PC-3 (cell line): ENCODE data around the gene WNT7B. TPM values are rescaled to one million over a fixed set of nuclear protein-coding genes. Genes with fewer than 3 reads are reported as not detected.

Experiments used
- ATAC-seq: fragments of 200-7000 bp; cut with Tn5 transposase; 2 replicates; pipeline ENCODE4 v1.9.1; 2020; ENCODE audit warnings: mild to moderate bottlenecking, moderate library complexity
- BruUV-seq: library from RNA; stranded (reverse); fragments of 400-500 nt; replicated peaks from 2 replicates; lab custom pipeline; 2021; lab: Mats Ljungman, UMichigan
- CTCF ChIA-PET: fragments of 300-600 bp; sonication (Branson Sonifier 250); formaldehyde crosslinking; loops from one replicate; lab custom pipeline; 2022; ENCODE audit warnings: antibody characterized with exemption; lab: Charles Lee
- POLR2A ChIA-PET: fragments of 300-600 bp; sonication (Branson Sonifier 250); formaldehyde crosslinking; loops from one replicate; lab custom pipeline; 2022; ENCODE audit warnings: antibody characterized with exemption; ENCODE audit not compliant: unreplicated experiment; lab: Charles Lee
- DNase-seq: peaks from one replicate; pipeline ENCODE4 v3.0.0-alpha.2; 2015
- H2AFZ ChIP-seq: fragments of 300-600 bp; sonication (generic); 2 replicates; pipeline ENCODE4 v1.6.0; 2016; ENCODE audit warnings: antibody characterized with exemption, low read length
- H3F3A ChIP-seq: fragments of 300-600 bp; sonication (generic); one replicate; pipeline ENCODE4 v1.6.0; 2017; ENCODE audit warnings: antibody characterized with exemption, low read length, control low read depth, mild to moderate bottlenecking; ENCODE audit not compliant: unreplicated experiment
- H3K27ac ChIP-seq: fragments of 300-600 bp; sonication (generic); 2 replicates; pipeline ENCODE4 v1.5.1; 2016; ENCODE audit warnings: mild to moderate bottlenecking, low read length
- H3K27me3 ChIP-seq: fragments of 300-600 bp; sonication (generic); 2 replicates; pipeline ENCODE4 v1.6.1; 2016; ENCODE audit warnings: low read length, mixed read lengths
- H3K36me3 ChIP-seq: fragments of 300-600 bp; sonication (generic); 2 replicates; pipeline ENCODE4 v1.6.1; 2016; ENCODE audit warnings: low read depth, mixed run types, low read length, mixed read lengths
- H3K4me1 ChIP-seq: fragments of 300-600 bp; sonication (generic); 2 replicates; pipeline ENCODE4 v1.5.1; 2016; ENCODE audit warnings: low read length; ENCODE audit not compliant: insufficient read depth
- H3K4me2 ChIP-seq: fragments of 300-600 bp; sonication (generic); 2 replicates; pipeline ENCODE4 v1.6.0; 2016; ENCODE audit warnings: low read length
- H3K4me3 ChIP-seq: fragments of 300-600 bp; sonication (generic); 2 replicates; pipeline ENCODE4 v1.5.1; 2016; ENCODE audit warnings: mild to moderate bottlenecking, low read length, mixed read lengths
- H3K79me2 ChIP-seq: fragments of 300-600 bp; sonication (generic); 2 replicates; pipeline ENCODE4 v1.6.1; 2017; ENCODE audit warnings: low read length, mixed read lengths
- H3K9ac ChIP-seq: fragments of 300-600 bp; sonication (generic); 2 replicates; pipeline ENCODE4 v1.6.0; 2016; ENCODE audit warnings: mild to moderate bottlenecking, low read length
- H3K9me2 ChIP-seq: fragments of 300-600 bp; sonication (generic); replicated peaks from 2 replicates; pipeline ENCODE4 v1.6.1; 2016; ENCODE audit warnings: mixed run types, low read length, mixed read lengths
- H3K9me3 ChIP-seq: fragments of 300-600 bp; sonication (generic); 2 replicates; pipeline ENCODE4 v1.6.1; 2016; ENCODE audit warnings: low read length, mixed read lengths
- H4K20me1 ChIP-seq: fragments of 300-600 bp; sonication (generic); 2 replicates; pipeline ENCODE4 v1.6.1; 2016; ENCODE audit warnings: low read length, mixed read lengths
- CTCF ChIP-seq: fragments of 300-600 bp; sonication (generic); conservative IDR thresholded peaks from 2 replicates; pipeline ENCODE4 v1.5.1; 2017; ENCODE audit warnings: antibody characterized with exemption, low read depth, mild to moderate bottlenecking, low read length
- EZH2 ChIP-seq: fragments of 300-600 bp; sonication (generic); IDR thresholded peaks from one replicate; pipeline ENCODE4 v1.6.1; 2017; ENCODE audit warnings: antibody characterized with exemption, mild to moderate bottlenecking, low read length; ENCODE audit not compliant: unreplicated experiment
- EZH2phosphoT487 ChIP-seq: fragments of 300-600 bp; sonication (generic); IDR thresholded peaks from 2 replicates; pipeline ENCODE4 v1.6.1; 2018; ENCODE audit warnings: mild to moderate bottlenecking, antibody characterized with exemption, low read length, borderline replicate concordance
- intact Hi-C: fragments of 100-400 bp; cut with micrococcal nuclease; formaldehyde crosslinking; loops from 2 replicates; pipeline ENCODE4 v1.9.0; 2023
- total RNA-seq: library from RNA; depleted of rRNA; stranded (reverse); fragments of >200 nt; gene quantifications from 2 replicates; pipeline ENCODE4 v1.2.3, GENCODE V29; 2014

Gene WNT7B
- total RNA-seq, 1 experiment from 2014 or later: 42.0 TPM

GRCh38 chr22:45964372-45964771, 12.6 kb downstream of the WNT7B start:
- H3K9me3 ChIP-seq: no peaks in the 10 kb centered on the region
- no peak for DNase-seq

GRCh38 chr22:45963821-45964220, 13.1 kb downstream of the WNT7B start:
- no TSS peak for BruUV-seq
- no peak overlapping the region for H3K27ac ChIP-seq
- H3K27me3 ChIP-seq: no peaks in the 10 kb centered on the region
- CTCF ChIA-PET: no interaction called here
- H3K4me2 ChIP-seq: no peak overlapping the region
- intact Hi-C loops: no loop called here
- peaks cover 79% of the 10 kb centered on the region for H3K79me2 ChIP-seq
- no peak overlapping the region for H3K9ac ChIP-seq
- no peak for ATAC-seq
- peaks cover 42% of the 10 kb centered on the region for H4K20me1 ChIP-seq
- no peak for DNase-seq
- POLR2A ChIA-PET: no interaction called here
- TF ChIP-seq CTCF (no peak), EZH2 (no peak), EZH2phosphoT487 (no peak)
- H3K9me3 ChIP-seq: no peaks in the 10 kb centered on the region
- no peaks in the 10 kb centered on the region for H3K36me3 ChIP-seq
- H2AFZ ChIP-seq: no peak overlapping the region
- H3K4me3 ChIP-seq: no peak overlapping the region
- H3F3A ChIP-seq: no peaks in the 10 kb centered on the region
- no peaks in the 10 kb centered on the region for H3K9me2 ChIP-seq
- peaks cover 11% of the 10 kb centered on the region for H3K4me1 ChIP-seq

More at GRCh38 chr22:45964372-45964771, 12.6 kb downstream of the WNT7B start:
- H3K9me2 ChIP-seq: no peaks in the 10 kb centered on the region
- ChIA-PET POLR2A (no interaction called here), CTCF (no interaction called here)
- no peak overlapping the region for H3K27ac ChIP-seq
- H3K79me2 ChIP-seq: peaks cover 80% of the 10 kb centered on the region
- no peak overlapping the region for H3K4me3 ChIP-seq
- peaks cover 15% of the 10 kb centered on the region for H3K4me1 ChIP-seq
- intact Hi-C loops: no loop called here
- no peak overlapping the region for H3K4me2 ChIP-seq
- peaks cover 42% of the 10 kb centered on the region for H4K20me1 ChIP-seq
- H3K27me3 ChIP-seq: no peaks in the 10 kb centered on the region
- H3F3A ChIP-seq: no peaks in the 10 kb centered on the region
- no peak for TF ChIP-seq EZH2
- no peak for TF ChIP-seq CTCF
- no peak for TF ChIP-seq EZH2phosphoT487
- H3K9ac ChIP-seq: no peak overlapping the region
- no peaks in the 10 kb centered on the region for H3K36me3 ChIP-seq
- no peak overlapping the region for H2AFZ ChIP-seq
- no peak for ATAC-seq
- BruUV-seq: no TSS peak

GRCh38 chr22:45962756-45963324, 14.1 kb downstream of the WNT7B start:
- intact Hi-C loops: no loop called here
- H2AFZ ChIP-seq: no peak overlapping the region
- H3K36me3 ChIP-seq: no peaks in the 10 kb centered on the region
- CTCF ChIA-PET: no interaction called here
- H3K4me2 ChIP-seq: no peak overlapping the region
- H3K79me2 ChIP-seq: peaks cover 78% of the 10 kb centered on the region
- H3K4me3 ChIP-seq: no peak overlapping the region
- H4K20me1 ChIP-seq: peaks cover 33% of the 10 kb centered on the region
- no peak overlapping the region for H3K27ac ChIP-seq
- H3F3A ChIP-seq: no peaks in the 10 kb centered on the region
- POLR2A ChIA-PET: no interaction called here
- TF ChIP-seq EZH2phosphoT487 (no peak), EZH2 (no peak), CTCF (no peak)
- H3K9me2 ChIP-seq: no peaks in the 10 kb centered on the region
- H3K9me3 ChIP-seq: no peaks in the 10 kb centered on the region
- DNase-seq (no peak), ATAC-seq (no peak)
- BruUV-seq: no TSS peak
- no peak overlapping the region for H3K9ac ChIP-seq
- H3K27me3 ChIP-seq: no peaks in the 10 kb centered on the region
- H3K4me1 ChIP-seq: peaks cover 2% of the 10 kb centered on the region; the same call in 1 of the 2 replicates
